ENCODE data around the gene PLXNA4.

GRCh38 chr7:132269718-132270117 lies 306.6 kb downstream of the PLXNA4 start:
- no peak for TF ChIP-seq CTCF (IDR thresholded peaks at IDR 0.05 in 8 of 11, conservative IDR thresholded peaks at IDR 0.05 in 3 of 11)
- no peak for TF ChIP-seq POLR2A (IDR thresholded peaks at IDR 0.05)
- TF ChIP-seq POLR2AphosphoS5 (IDR thresholded peaks at IDR 0.05), result no peak
